HCT116 (cell line): Measurements from ENCODE around the gene COL20A1. TPM values are rescaled to one million over a fixed set of nuclear protein-coding genes. Genes with fewer than 3 reads are reported as not detected.

Experiments
- ATAC-seq: fragments of 200-7000 bp; cut with Tn5 transposase; 2 replicates; pipeline ENCODE4 v1.9.1; 2020; ENCODE audit warnings: mild to moderate bottlenecking, moderate library complexity
- BruUV-seq: library from RNA; stranded (reverse); fragments of 400-500 nt; replicated peaks from 2 replicates; lab custom pipeline; 2021; lab: Mats Ljungman, UMichigan
- CTCF ChIA-PET: fragments of 300-600 bp; sonication (Branson Sonifier 250); formaldehyde crosslinking; loops from one replicate; lab custom pipeline; 2021; ENCODE audit warnings: antibody characterized with exemption; lab: Charles Lee
- POLR2A ChIA-PET: fragments of 300-600, 350-600 bp; sonication (Branson Sonifier 250); formaldehyde crosslinking; loops from one replicate; lab custom pipeline; 2021; ENCODE audit warnings: antibody characterized with exemption; lab: Charles Lee
- RAD21 ChIA-PET, 2 experiments: fragments of 300-600 bp; sonication (Branson Sonifier 250); formaldehyde crosslinking; loops; one replicate each; lab custom pipeline; 2023; ENCODE audit warnings: low total read pairs in 2 of 2; ENCODE audit not compliant: uncharacterized antibody in 2 of 2, unreplicated experiment in 2 of 2, low non-redundant PET in 1 of 2; lab: Charles Lee
- DNase-seq: peaks from one replicate; pipeline ENCODE4 v3.0.0-alpha.2; 2010; ENCODE audit warnings: low read depth, low spot score
- H2AFZ ChIP-seq: fragments of 200-600 bp; shearing (Covaris generic), sonication (generic); 2 replicates; pipeline ENCODE4 v1.6.1; 2017; ENCODE audit warnings: low read depth, mixed run types, mixed read lengths, antibody characterized with exemption, low read length; ENCODE audit not compliant: poor library complexity, severe bottlenecking
- H3K27ac ChIP-seq: 2 replicates; pipeline ENCODE4 v1.5.1; 2012; ENCODE audit warnings: low read depth, low read length
- H3K27me3 ChIP-seq: fragments of 200-600 bp; sonication (generic); 2 replicates; pipeline ENCODE4 v1.6.1; 2016; ENCODE audit warnings: mixed run types, low read length, mixed read lengths; ENCODE audit not compliant: insufficient read depth
- H3K36me3 ChIP-seq, 2 experiments: fragments of 200-500 bp in 1 of 2; fragments of 200-600 bp in 1 of 2; sonication (Bioruptor generic) in 1 of 2; sonication (generic) in 1 of 2; 2 replicates each; pipeline versions ENCODE4 v1.5.1 to v1.6.1; 2014 to 2016; ENCODE audit warnings: low read length in 2 of 2, inconsistent platforms in 1 of 2, mixed read lengths in 1 of 2, mixed run types in 1 of 2; ENCODE audit not compliant: insufficient read depth in 2 of 2, control insufficient read depth in 1 of 2
- H3K4me1 ChIP-seq, 2 experiments: fragments of 200-600 bp in 1 of 2; sonication (generic) in 1 of 2; 2 replicates each; pipeline versions ENCODE4 v1.5.1 to v1.6.1; 2012 to 2017; ENCODE audit warnings: low read length in 2 of 2, inconsistent platforms in 1 of 2, mild to moderate bottlenecking in 1 of 2, mixed read lengths in 1 of 2, mixed run types in 1 of 2, moderate library complexity in 1 of 2; ENCODE audit not compliant: insufficient read depth in 2 of 2, control insufficient read depth in 1 of 2
- H3K4me2 ChIP-seq: fragments of 200-600 bp; sonication (generic); 2 replicates; pipeline ENCODE4 v1.6.1; 2017; ENCODE audit warnings: mixed run types, low read length, mixed read lengths
- H3K4me3 ChIP-seq, 2 experiments: fragments of 200-600 bp in 1 of 2; sonication (generic) in 1 of 2; replicated peaks in 1 of 2; 2 replicates each; pipeline ENCODE4 v1.5.1; 2011 to 2016; ENCODE audit warnings: low read length in 2 of 2, control low read depth in 1 of 2, low read depth in 1 of 2, mild to moderate bottlenecking in 1 of 2, mixed read lengths in 1 of 2, mixed run types in 1 of 2
- H3K79me2 ChIP-seq: fragments of 200-600 bp; sonication (generic); 2 replicates; pipeline ENCODE4 v1.6.1; 2017; ENCODE audit warnings: mild to moderate bottlenecking, mixed run types, low read length, moderate library complexity, mixed read lengths; ENCODE audit not compliant: insufficient read depth
- H3K9ac ChIP-seq: fragments of 200-600 bp; sonication (generic); 2 replicates; pipeline ENCODE4 v1.6.1; 2016; ENCODE audit warnings: low read length, mixed read lengths
- H3K9me2 ChIP-seq: fragments of 200-600 bp; sonication (generic), shearing (Covaris generic); 2 replicates; pipeline ENCODE4 v1.6.1; 2017; ENCODE audit warnings: mixed run types, mild to moderate bottlenecking, moderate library complexity; ENCODE audit not compliant: insufficient read depth
- H3K9me3 ChIP-seq, 2 experiments: fragments of 200-500 bp in 1 of 2; fragments of 200-600 bp in 1 of 2; sonication (Bioruptor generic) in 1 of 2; sonication (generic) in 1 of 2; 2 replicates each; pipeline ENCODE4 v1.6.1; 2014 to 2017; ENCODE audit warnings: low read length in 2 of 2, mixed read lengths in 2 of 2, inconsistent platforms in 1 of 2, low read depth in 1 of 2, mild to moderate bottlenecking in 1 of 2, mixed run types in 1 of 2, moderate library complexity in 1 of 2; ENCODE audit not compliant: control insufficient read depth in 1 of 2, insufficient read depth in 1 of 2
- H4K20me1 ChIP-seq: fragments of 200-600 bp; sonication (generic), shearing (Covaris generic); 2 replicates; pipeline ENCODE4 v1.6.1; 2017; ENCODE audit warnings: mixed run types, mild to moderate bottlenecking, moderate library complexity; ENCODE audit not compliant: insufficient read depth
- CEBPB ChIP-seq: IDR thresholded peaks from 2 replicates; pipeline ENCODE4 v1.6.1; 2012; ENCODE audit warnings: low read depth
- EGR1 ChIP-seq: IDR thresholded peaks from 2 replicates; pipeline ENCODE4 v1.6.1; 2012; ENCODE audit warnings: low read depth
- ELF1 ChIP-seq: IDR thresholded peaks from 2 replicates; pipeline ENCODE4 v1.6.1; 2012; ENCODE audit warnings: low read depth, borderline replicate concordance
- JUND ChIP-seq: IDR thresholded peaks from 2 replicates; pipeline ENCODE4 v1.6.1; 2012
- POLR2A ChIP-seq: IDR thresholded peaks from 2 replicates; pipeline ENCODE4 v1.7.0; 2011; ENCODE audit warnings: borderline replicate concordance; ENCODE audit not compliant: insufficient read depth, insufficient read length; ENCODE audit errors: extremely low read depth
- YY1 ChIP-seq: IDR thresholded peaks from 2 replicates; pipeline ENCODE4 v1.6.1; 2011; ENCODE audit warnings: low read length, low read depth, moderate library complexity, mild to moderate bottlenecking; ENCODE audit not compliant: insufficient replicate concordance; ENCODE audit errors: extremely low read depth
- intact Hi-C: fragments of 100-400 bp; cut with micrococcal nuclease; formaldehyde crosslinking; loops from 2 replicates; pipeline ENCODE4 v1.10.0; 2022
- microRNA-seq: library from miRNA; unstranded; fragments of <30 nt; microRNA quantifications from one replicate; pipeline ENCODE4, GENCODE V29; 2016; ENCODE audit warnings: borderline number of aligned reads
- total RNA-seq: library from RNA; stranded (reverse); gene quantifications from one replicate; pipeline ENCODE4 v1.2.1, GENCODE V29; 2021; ENCODE audit not compliant: unreplicated experiment
- TF ChIP-seq, protein P1 (sequence below), 3 experiments: fragments of 200-600 bp in 1 of 3; sonication (generic) in 1 of 3; IDR thresholded peaks in 2 of 3; conservative IDR thresholded peaks in 1 of 3; 2 replicates each; pipeline ENCODE4 v1.5.1; 2012 to 2017; ENCODE audit warnings: low read depth in 2 of 3, low read length in 2 of 3, antibody characterized with exemption in 1 of 3, borderline replicate concordance in 1 of 3, control low read depth in 1 of 3, mild to moderate bottlenecking in 1 of 3, mixed read lengths in 1 of 3, mixed run types in 1 of 3, moderate library complexity in 1 of 3; ENCODE audit not compliant: insufficient read depth in 1 of 3
- TF ChIP-seq, protein P2 (sequence below): IDR thresholded peaks from 2 replicates; pipeline ENCODE4 v1.6.1; 2012
- TF ChIP-seq, protein P3 (sequence below): IDR thresholded peaks from 2 replicates; pipeline ENCODE4 v1.6.1; 2012

The COL20A1 gene
- total RNA-seq, 1 experiment from 2014 or later = 0.34 TPM

DNA sequence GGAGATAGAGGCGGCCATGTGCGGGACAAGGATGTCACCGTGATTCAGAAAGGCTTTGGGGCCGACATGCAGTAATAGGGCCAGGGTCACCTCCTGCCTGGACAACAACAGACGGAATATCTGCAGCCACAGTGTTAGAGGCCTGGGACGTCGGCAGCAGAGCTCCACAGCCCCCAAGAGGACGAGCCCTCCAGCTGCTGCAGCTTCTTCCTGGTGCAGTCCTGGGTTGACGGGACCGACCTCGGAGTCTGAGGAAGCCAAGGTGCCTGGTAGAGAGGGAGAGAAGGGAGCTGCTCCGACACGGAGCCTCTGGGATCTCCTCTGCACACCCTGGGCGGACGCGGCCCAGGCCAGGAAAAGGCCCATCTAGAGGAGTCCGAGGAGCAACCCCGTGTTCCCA, 91.3 kb downstream of the COL20A1 start:
- H3K79me2 ChIP-seq = no peaks in the 10 kb centered on the region
- POLR2A ChIA-PET = no interaction called here
- no peak overlapping the region for H3K9ac ChIP-seq
- no peaks in the 10 kb centered on the region for H3K36me3 ChIP-seq
- no peaks in the 10 kb centered on the region for H4K20me1 ChIP-seq
- no peak for ATAC-seq
- H3K4me3 ChIP-seq = no peak overlapping the region
- TF ChIP-seq CEBPB (no peak), POLR2A (no peak), EGR1 (no peak), JUND (no peak), ELF1 (no peak), YY1 (no peak)
- TF ChIP-seq, protein P1, sequence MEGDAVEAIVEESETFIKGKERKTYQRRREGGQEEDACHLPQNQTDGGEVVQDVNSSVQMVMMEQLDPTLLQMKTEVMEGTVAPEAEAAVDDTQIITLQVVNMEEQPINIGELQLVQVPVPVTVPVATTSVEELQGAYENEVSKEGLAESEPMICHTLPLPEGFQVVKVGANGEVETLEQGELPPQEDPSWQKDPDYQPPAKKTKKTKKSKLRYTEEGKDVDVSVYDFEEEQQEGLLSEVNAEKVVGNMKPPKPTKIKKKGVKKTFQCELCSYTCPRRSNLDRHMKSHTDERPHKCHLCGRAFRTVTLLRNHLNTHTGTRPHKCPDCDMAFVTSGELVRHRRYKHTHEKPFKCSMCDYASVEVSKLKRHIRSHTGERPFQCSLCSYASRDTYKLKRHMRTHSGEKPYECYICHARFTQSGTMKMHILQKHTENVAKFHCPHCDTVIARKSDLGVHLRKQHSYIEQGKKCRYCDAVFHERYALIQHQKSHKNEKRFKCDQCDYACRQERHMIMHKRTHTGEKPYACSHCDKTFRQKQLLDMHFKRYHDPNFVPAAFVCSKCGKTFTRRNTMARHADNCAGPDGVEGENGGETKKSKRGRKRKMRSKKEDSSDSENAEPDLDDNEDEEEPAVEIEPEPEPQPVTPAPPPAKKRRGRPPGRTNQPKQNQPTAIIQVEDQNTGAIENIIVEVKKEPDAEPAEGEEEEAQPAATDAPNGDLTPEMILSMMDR (IDR thresholded peaks at IDR 0.05 in 2 of 3, conservative IDR thresholded peaks at IDR 0.05 in 1 of 3; ENCODE audit: borderline replicate concordance in 1 of 3, insufficient read depth in 1 of 3, low read depth in 2 of 3, low read length in 2 of 3) = no peak
- TF ChIP-seq, protein P2, sequence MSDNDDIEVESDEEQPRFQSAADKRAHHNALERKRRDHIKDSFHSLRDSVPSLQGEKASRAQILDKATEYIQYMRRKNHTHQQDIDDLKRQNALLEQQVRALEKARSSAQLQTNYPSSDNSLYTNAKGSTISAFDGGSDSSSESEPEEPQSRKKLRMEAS = no peak
- TF ChIP-seq, protein P3, sequence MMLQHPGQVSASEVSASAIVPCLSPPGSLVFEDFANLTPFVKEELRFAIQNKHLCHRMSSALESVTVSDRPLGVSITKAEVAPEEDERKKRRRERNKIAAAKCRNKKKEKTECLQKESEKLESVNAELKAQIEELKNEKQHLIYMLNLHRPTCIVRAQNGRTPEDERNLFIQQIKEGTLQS = no peak
- TF ChIP-seq, all 23 proteins: peak for 0
- no TSS peak for BruUV-seq
- Histone ChIP-seq H3K27ac (no peak overlapping the region), H3K27me3 (no peaks in the 10 kb centered on the region), H3K4me2 (no peak overlapping the region), H2AFZ (no peak overlapping the region), H3K9me3 (peaks cover 14 to 29% of the 10 kb centered on the region in 2 experiments; a peak in 2 of 4 replicates), H3K9me2 (no peaks in the 10 kb centered on the region), H3K4me1 (no peaks in the 10 kb centered on the region)
- DNase-seq = no peak
- intact Hi-C loops = no loop called here
- ChIA-PET RAD21 (no interaction called here), CTCF (no interaction called here)

Small RNAs within 50 kb of the gene (microRNA-seq; reads per million reads assigned to microRNA genes)
- not detected for gene MIR4326

Other genes with a start within 250 kb of the COL20A1 start
- gene YTHDF1, start 77.1 kb upstream of the COL20A1 start, total RNA-seq = 42.8 TPM
- gene BIRC7, start 57.3 kb upstream of the COL20A1 start, total RNA-seq = 0.96 TPM
- not detected for gene NKAIN4, start 38.7 kb upstream of the COL20A1 start, total RNA-seq
- 94.4 TPM for gene ARFGAP1, start 20.4 kb upstream of the COL20A1 start, total RNA-seq
- gene CHRNA4, start 68.2 kb downstream of the COL20A1 start, total RNA-seq = not detected
- 86.5 TPM for gene KCNQ2, start 179.5 kb downstream of the COL20A1 start, total RNA-seq
- gene EEF1A2, start 205.9 kb downstream of the COL20A1 start, total RNA-seq = 454 TPM
- gene PPDPF, start 227.6 kb downstream of the COL20A1 start, total RNA-seq = 346 TPM
- 6.7 TPM for gene PTK6, start 244.2 kb downstream of the COL20A1 start, total RNA-seq